Skeletal muscle satellite cell (primary cell): ENCODE data around the gene NCBP1.
"Not testable (repeated sequence)": the region's sequence is repeated elsewhere in the genome, so short reads cannot be mapped to it uniquely, and the experiment has no call there.

ENCODE experiments used
- H3K27me3 ChIP-seq: 2 replicates; pipeline ENCODE4 v1.7.0; 2013; ENCODE audit warnings: low read length; ENCODE audit not compliant: control insufficient read depth, insufficient read depth
- H3K36me3 ChIP-seq: 2 replicates; pipeline ENCODE4 v1.7.0; 2013; ENCODE audit warnings: mild to moderate bottlenecking, control low read depth, low read length; ENCODE audit not compliant: insufficient read depth
- H3K4me1 ChIP-seq: 2 replicates; pipeline ENCODE4 v1.7.0; 2013; ENCODE audit warnings: low read length; ENCODE audit not compliant: control insufficient read depth, insufficient read depth
- H3K4me2 ChIP-seq: 2 replicates; pipeline ENCODE4 v1.7.0; 2013; ENCODE audit warnings: mild to moderate bottlenecking, low read length
- H3K4me3 ChIP-seq: 2 replicates; pipeline ENCODE4 v1.7.0; 2013; ENCODE audit warnings: low read length
- H3K9ac ChIP-seq: 2 replicates; pipeline ENCODE4 v1.7.0; 2013; ENCODE audit warnings: mild to moderate bottlenecking, low read depth, low read length, moderate library complexity
- H3K9me3 ChIP-seq: replicated peaks from 2 replicates; pipeline ENCODE4 v1.7.0; 2013; ENCODE audit warnings: mild to moderate bottlenecking, control low read depth, low read length

The NCBP1 gene

DNA sequence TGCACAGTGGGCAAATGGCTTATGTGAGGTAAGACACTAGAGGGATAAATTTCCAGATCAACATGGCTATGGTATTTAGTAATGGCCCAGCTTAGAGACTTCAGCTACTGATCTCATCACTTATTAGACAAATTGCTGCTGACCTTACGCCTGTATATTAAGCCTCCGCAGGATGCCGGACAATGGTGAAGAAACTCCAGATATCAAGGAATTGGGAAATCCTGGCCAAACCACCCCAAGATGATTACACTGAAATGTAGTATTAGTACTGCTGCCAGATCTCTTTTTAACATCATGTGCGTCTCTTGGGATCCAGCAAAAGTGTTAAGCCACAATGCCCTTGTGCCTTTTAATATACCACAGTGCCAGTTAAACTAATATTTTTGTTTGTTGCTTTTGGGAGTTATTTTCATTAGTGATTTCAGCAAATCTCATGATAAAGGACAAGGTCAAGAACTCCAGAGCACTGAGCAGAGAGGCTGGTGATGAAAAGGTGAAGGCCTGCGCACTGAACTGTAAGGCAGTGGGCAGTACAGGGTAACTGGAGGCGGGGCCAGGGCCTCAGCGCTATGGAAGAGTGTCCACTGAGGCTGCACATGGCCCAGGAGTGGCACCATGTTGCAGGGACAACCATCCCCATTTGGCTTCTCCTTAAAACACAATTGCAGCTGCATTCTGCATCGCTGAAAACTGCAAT lies 32.9 kb upstream of the NCBP1 start:
- Histone ChIP-seq H3K4me3 (no peak overlapping the region), H3K9me3 (no peaks in the 10 kb centered on the region), H3K27me3 (peaks cover 7% of the 10 kb centered on the region), H3K9ac (no peak overlapping the region), H3K4me1 (no peaks in the 10 kb centered on the region), H3K4me2 (no peak overlapping the region), H3K36me3 (peaks cover 36% of the 10 kb centered on the region)

DNA sequence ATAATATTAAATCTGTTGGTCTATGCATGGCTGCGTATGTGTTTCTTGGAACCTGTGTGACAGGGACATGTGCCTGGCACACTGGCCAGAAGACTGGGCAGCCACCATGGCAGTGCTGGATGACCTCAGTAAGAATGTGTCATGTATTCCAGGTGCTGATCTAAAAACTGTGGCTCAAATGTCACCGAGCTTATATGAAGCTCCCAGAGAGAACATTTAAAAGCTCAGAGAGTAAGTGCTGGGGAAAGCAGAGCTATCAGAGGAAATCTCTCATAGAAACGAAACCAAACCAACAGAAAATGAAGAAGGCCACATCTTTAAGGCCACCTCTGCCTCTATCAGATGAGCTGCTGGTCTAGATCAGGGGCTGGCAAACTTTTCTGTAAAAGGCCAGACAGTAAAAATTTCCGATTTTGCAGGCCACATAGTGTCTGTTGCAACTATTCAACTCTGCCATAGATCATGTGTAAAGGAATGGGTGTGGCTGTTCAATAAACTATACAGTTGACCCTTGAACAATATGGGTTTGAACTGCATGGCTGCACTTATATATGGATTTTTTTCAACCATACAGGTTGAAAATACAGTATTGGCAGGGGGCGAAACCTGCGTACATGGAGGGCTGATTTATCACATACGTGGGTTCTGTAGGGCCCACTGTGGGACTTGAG lies 32.3 kb upstream of the NCBP1 start:
- peaks cover 39% of the 10 kb centered on the region for H3K36me3 ChIP-seq
- no peak overlapping the region for H3K4me2 ChIP-seq
- no peak overlapping the region for H3K9ac ChIP-seq
- peaks cover 3% of the 10 kb centered on the region for H3K27me3 ChIP-seq
- H3K4me3 ChIP-seq, result no peak overlapping the region
- no peaks in the 10 kb centered on the region for H3K9me3 ChIP-seq
- H3K4me1 ChIP-seq, result no peaks in the 10 kb centered on the region

DNA sequence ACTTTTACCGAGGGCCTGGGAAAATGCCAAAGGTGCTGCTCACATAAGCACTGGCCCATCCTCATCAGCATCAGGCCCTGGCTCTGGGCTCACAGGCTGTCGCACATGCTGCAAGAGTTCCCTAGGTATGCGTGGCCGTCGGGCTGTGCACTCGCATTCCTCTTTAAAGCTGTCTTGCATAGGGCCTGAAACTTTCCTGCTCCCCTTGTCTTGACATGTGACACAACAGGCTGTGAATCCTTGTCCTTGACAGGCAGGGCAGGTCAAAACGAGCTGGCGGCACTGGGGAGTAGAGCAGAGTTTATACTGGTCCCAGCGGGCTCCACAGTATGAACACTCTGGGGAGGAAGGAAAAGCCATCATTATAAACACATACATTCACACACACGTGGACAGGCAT lies 31.2 kb upstream of the NCBP1 start:
- Histone ChIP-seq H3K9me3 (no peaks in the 10 kb centered on the region), H3K36me3 (peaks cover 39% of the 10 kb centered on the region), H3K4me2 (no peak overlapping the region), H3K4me3 (no peak overlapping the region), H3K4me1 (no peaks in the 10 kb centered on the region), H3K27me3 (no peaks in the 10 kb centered on the region), H3K9ac (no peak overlapping the region)

DNA sequence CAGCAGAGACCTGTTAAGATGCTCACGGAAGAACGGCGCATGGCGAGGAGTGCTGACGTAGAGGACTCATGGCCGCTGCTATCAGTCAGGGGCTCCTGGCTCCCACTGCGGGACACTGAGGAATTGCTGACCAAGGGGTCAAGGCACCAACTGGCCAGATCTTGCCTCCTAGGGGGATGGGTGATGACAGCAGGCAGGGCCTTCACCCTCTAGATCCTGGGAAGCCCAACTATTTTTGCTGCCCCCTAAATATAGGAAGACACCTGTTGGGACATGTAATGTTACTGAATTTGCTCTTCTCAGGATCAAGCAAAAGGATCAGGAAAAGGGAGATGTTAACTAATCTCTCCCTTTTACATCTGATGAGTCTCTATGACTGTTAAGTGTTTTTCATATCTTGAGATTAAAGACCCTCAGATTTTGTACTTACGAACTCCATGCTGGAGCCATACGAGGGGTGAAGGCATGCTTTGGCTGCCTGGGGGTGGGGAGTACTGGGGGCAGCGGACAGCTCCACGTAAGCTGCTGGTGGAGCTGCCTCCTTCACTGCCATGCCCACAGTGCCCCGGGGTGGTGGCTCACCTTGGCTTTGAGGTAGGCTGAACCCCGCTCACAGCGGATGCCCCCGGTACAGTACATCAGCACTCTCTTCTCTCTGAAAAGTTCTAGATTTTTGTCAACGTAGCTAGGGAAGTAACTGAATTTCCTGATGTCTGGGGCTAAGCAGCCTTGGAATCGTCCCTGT lies 28.5 kb upstream of the NCBP1 start:
- Histone ChIP-seq H3K4me2 (no peak overlapping the region), H3K9me3 (no peaks in the 10 kb centered on the region), H3K36me3 (peaks cover 39% of the 10 kb centered on the region), H3K4me3 (no peak overlapping the region), H3K27me3 (no peaks in the 10 kb centered on the region), H3K9ac (no peak overlapping the region), H3K4me1 (no peaks in the 10 kb centered on the region)

DNA sequence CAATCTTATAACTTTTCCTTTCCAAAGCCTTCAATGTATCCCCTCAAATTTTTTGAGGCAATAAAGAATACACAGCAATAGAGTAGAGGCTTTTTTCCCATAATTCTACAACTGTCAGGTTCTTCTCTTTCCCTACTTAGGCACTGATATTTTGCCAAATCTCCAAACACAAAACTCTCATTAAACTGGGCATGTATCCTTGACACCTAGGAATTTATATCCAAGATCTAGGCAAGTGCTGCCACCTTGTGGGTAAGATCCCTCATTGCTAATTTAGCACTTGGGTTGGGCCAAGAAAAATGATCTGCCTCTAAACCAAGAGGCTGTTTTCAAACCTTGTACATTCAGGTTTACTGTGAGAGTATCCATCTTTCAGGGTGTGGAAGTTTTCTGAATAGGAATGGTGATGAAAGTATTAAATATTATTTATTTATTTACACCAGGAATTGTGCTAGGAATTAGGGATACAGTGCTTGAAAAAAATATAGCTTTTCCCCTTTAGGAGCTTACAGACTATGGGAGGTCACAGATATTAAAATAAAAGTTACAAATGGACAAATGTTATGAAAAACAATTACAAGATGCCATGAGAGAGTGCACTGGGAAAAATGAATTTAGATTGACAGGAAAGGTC lies 18.1 kb upstream of the NCBP1 start:
- Histone ChIP-seq H3K4me2 (no peak overlapping the region), H3K36me3 (peaks cover 8% of the 10 kb centered on the region), H3K4me3 (no peak overlapping the region), H3K4me1 (no peaks in the 10 kb centered on the region), H3K27me3 (no peaks in the 10 kb centered on the region), H3K9me3 (no peaks in the 10 kb centered on the region), H3K9ac (no peak overlapping the region)

DNA sequence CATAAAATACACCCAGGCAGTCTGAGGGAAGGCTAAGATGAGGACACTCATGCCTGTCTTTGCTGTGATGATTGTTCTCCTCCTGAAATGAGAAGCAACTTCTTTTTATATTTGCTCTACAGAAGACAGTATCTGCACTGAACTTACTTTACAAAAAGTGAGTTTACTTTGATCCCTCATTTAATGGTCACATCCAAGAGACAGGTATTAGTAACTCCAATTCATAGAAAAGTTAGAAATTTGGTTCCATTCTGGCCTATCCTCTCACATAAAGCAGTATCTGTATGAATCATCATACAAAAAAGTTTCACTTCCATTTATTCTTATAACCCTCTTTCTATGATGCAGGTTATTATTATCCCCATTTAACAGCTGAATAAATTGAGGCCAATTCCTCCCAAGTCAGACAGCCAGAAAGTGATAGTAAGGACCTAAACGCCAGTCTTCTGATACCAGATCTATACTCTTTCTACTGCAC lies 15.6 kb upstream of the NCBP1 start:
- Histone ChIP-seq H3K27me3 (no peaks in the 10 kb centered on the region), H3K4me1 (no peaks in the 10 kb centered on the region), H3K9ac (no peak overlapping the region), H3K4me2 (no peak overlapping the region), H3K36me3 (peaks cover 8% of the 10 kb centered on the region), H3K4me3 (no peak overlapping the region), H3K9me3 (no peaks in the 10 kb centered on the region)

DNA sequence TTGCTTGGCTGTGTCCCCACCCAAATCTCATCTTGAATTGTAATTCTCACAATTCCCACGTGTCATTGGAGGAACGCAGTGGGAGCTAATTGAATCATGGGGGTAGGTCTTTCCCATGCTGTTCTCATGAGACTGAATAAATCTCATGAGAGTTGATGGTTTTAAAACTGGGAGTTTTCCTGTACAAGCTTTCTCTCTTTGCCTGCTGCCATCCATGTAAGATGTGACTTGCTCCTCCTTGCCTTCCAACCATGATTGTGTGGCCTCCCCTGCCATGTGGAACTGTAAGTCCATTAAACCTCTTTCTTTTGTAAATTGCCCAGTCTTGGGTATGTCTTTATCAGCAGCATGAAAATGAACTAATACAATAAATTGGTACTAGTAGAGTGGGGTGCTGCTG lies 13.6 kb upstream of the NCBP1 start:
- H3K4me3 ChIP-seq, H3K4me1 ChIP-seq, H3K9me3 ChIP-seq, H3K9ac ChIP-seq, H3K36me3 ChIP-seq, H3K4me2 ChIP-seq, H3K27me3 ChIP-seq: not testable (repeated sequence)

DNA sequence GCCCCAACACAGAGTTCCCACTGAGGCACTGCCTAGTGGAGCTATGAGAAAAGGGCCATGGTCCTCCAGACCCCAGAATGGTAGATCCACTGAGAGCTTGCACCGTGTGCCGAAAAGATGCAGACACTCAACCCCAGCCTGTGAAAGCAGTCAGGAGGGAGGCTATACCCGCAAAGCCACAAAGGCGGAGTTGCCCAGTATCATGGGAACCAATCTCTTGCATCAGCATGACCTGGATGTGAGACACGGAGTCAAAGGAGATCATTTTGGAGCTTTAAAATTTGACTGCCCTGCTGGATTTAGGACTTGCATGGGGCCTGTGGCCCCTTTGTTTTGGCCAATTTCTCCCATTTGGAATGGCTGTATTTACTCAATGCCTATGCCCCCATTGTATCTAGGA lies 11.1 kb upstream of the NCBP1 start:
- H3K4me2 ChIP-seq, H3K9me3 ChIP-seq, H3K9ac ChIP-seq, H3K4me3 ChIP-seq, H3K27me3 ChIP-seq, H3K4me1 ChIP-seq: not testable (repeated sequence)
- H3K36me3 ChIP-seq, result peaks cover 13% of the 10 kb centered on the region

DNA sequence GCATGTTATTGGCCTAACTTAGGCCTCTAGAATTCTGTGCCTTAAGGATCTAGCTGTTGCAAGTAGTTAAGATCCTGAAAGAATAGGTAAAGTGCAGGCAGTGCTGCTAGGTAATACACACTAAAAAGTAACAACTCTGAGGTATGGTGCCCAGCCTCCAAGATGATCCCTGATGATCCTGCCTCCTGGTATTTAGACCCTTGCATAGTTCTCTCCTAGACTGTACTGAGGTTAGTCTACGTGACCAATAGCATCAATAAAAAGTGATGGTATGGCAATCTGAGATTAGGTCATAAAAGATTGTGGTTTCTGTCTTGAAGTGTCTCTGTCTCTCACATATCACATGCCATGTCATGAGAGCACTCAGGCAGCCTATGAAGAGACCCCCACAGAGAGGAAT lies 9.7 kb upstream of the NCBP1 start:
- Histone ChIP-seq H3K27me3 (no peaks in the 10 kb centered on the region), H3K36me3 (peaks cover 13% of the 10 kb centered on the region), H3K4me2 (no peak overlapping the region), H3K9me3 (no peaks in the 10 kb centered on the region), H3K4me3 (no peak overlapping the region), H3K4me1 (no peaks in the 10 kb centered on the region), H3K9ac (no peak overlapping the region)

DNA sequence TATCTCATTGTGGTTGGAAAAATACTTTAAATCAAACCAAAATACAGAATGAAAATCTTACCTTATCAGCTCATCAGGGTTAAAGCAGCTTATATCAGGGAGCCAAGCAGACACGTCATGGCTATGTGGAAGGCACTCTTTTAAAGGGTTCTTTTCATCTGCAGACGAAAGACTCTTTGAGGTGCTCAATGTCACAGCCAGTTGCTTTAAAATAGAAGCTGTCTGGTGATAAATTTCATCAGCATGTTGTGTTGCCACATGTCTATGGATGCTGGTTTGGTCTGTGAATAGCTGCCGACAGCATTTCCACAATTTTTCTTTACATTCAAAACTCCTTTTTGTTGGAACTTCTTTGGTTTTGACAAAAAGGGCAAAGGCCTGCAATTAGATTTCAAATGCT lies 8.0 kb upstream of the NCBP1 start:
- H3K4me2 ChIP-seq, result no peak overlapping the region
- no peaks in the 10 kb centered on the region for H3K4me1 ChIP-seq
- H3K4me3 ChIP-seq, result no peak overlapping the region
- H3K27me3 ChIP-seq, result no peaks in the 10 kb centered on the region
- peaks cover 13% of the 10 kb centered on the region for H3K36me3 ChIP-seq
- no peaks in the 10 kb centered on the region for H3K9me3 ChIP-seq
- H3K9ac ChIP-seq, result no peak overlapping the region

DNA sequence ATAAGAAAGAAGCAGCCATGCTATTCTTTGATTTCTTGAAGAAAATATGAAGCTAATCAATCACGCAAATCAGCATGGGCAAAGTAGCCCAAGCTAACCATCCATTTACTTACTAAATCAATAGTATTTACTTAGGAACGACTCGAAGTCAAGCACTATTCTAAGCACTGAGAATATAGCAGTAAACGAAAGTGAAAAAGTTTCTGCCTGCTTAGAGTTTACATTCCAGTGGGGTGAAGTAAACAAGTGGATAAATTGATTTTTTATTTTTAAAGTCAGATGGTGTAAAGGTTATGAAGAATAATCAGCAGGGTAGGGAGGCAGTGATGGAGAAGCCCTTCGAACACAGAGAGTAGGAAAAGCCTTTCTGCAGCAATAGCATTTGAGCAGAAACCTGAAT lies 6.0 kb upstream of the NCBP1 start:
- Histone ChIP-seq H3K27me3 (no peaks in the 10 kb centered on the region), H3K4me3 (no peak overlapping the region), H3K9ac (no peak overlapping the region), H3K9me3 (no peaks in the 10 kb centered on the region), H3K36me3 (peaks cover 5% of the 10 kb centered on the region), H3K4me2 (no peak overlapping the region), H3K4me1 (peaks cover 8% of the 10 kb centered on the region)
